ENCODE measurements around the gene COX20. TPM values are rescaled to one million over a fixed set of nuclear protein-coding genes. Genes with fewer than 3 reads are reported as not detected.
A peak's percentile ranks its signal among the peaks of the same experiment; 100 is the strongest.

The COX20 gene
- total and polyA plus RNA-seq, 2 of the 13 experiments (the other 11 are each of a cell fraction or from before 2014, with no cell fraction given) = 34.4 to 95.8 TPM

DNA sequence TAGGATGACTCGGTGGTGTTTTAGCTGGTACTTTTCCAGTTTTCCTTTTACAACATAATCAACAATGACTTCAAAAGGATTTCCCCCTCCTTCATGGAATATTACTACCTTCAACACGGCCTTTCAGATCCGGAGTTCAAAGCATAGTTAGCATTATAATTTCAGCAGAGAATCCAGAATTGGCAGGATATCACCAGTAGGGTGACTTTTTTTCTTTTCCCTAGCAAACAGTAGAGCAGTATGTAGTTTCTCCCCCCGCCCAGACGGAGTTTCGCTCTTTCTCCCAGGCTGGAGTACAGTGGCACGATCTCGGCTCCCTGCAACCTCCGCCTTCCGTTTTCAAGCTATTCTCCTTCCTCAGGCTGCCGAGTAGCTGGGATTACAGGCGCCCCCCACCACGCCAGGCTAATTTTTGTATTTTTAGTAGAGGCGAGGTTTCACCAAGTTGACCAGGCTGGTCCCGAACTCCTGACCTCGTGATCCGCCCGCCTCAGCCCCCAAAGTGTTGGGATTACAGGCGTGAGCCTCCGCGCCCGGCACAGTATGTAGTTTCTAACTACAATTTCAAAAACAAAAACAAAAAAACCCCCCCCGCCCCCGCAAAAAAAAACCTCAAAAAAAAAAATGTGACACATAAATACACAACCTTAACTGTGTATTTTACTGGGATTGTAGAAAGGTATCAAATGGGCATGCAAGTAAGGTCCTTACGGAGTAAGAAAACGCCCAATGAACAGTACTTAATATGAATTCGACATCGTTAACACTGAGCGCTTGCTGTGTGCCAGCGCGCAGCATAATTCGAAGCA lies 1.5 kb upstream of the COX20 start (continued):
- TF ChIP-seq, protein P1, sequence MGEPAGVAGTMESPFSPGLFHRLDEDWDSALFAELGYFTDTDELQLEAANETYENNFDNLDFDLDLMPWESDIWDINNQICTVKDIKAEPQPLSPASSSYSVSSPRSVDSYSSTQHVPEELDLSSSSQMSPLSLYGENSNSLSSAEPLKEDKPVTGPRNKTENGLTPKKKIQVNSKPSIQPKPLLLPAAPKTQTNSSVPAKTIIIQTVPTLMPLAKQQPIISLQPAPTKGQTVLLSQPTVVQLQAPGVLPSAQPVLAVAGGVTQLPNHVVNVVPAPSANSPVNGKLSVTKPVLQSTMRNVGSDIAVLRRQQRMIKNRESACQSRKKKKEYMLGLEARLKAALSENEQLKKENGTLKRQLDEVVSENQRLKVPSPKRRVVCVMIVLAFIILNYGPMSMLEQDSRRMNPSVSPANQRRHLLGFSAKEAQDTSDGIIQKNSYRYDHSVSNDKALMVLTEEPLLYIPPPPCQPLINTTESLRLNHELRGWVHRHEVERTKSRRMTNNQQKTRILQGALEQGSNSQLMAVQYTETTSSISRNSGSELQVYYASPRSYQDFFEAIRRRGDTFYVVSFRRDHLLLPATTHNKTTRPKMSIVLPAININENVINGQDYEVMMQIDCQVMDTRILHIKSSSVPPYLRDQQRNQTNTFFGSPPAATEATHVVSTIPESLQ (CRISPR knock-in tag; conservative IDR thresholded peaks at IDR 0.05) = no peak; the same call in 1 of the 2 replicates
- TF ChIP-seq CBX5 (CRISPR knock-in tag; IDR thresholded peaks at IDR 0.05; ENCODE audit: borderline replicate concordance) = 0 out of 2 replicates have a peak, but pooled peaks have one; percentile 47
- TF ChIP-seq TBX3 (IDR thresholded peaks at IDR 0.05; ENCODE audit: borderline replicate concordance) = peak; percentile 20; the same call in 1 of the 2 replicates
- TF ChIP-seq SSRP1 (CRISPR knock-in tag; IDR thresholded peaks at IDR 0.05) = no peak; the same call in 1 of the 2 replicates
- TF ChIP-seq, protein P2, sequence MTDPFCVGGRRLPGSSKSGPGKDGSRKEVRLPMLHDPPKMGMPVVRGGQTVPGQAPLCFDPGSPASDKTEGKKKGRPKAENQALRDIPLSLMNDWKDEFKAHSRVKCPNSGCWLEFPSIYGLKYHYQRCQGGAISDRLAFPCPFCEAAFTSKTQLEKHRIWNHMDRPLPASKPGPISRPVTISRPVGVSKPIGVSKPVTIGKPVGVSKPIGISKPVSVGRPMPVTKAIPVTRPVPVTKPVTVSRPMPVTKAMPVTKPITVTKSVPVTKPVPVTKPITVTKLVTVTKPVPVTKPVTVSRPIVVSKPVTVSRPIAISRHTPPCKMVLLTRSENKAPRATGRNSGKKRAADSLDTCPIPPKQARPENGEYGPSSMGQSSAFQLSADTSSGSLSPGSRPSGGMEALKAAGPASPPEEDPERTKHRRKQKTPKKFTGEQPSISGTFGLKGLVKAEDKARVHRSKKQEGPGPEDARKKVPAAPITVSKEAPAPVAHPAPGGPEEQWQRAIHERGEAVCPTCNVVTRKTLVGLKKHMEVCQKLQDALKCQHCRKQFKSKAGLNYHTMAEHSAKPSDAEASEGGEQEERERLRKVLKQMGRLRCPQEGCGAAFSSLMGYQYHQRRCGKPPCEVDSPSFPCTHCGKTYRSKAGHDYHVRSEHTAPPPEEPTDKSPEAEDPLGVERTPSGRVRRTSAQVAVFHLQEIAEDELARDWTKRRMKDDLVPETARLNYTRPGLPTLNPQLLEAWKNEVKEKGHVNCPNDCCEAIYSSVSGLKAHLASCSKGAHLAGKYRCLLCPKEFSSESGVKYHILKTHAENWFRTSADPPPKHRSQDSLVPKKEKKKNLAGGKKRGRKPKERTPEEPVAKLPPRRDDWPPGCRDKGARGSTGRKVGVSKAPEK (CRISPR knock-in tag; IDR thresholded peaks at IDR 0.05; ENCODE audit: borderline replicate concordance) = no peak
- no peak for TF ChIP-seq PLRG1 (conservative IDR thresholded peaks at IDR 0.05)
- 0 out of 2 replicates have a peak, but pooled peaks have one; percentile 14 for TF ChIP-seq CHD2 (IDR thresholded peaks at IDR 0.05; ENCODE audit: low read depth, low read length)
- TF ChIP-seq PHF5A (CRISPR knock-in tag; IDR thresholded peaks at IDR 0.05; ENCODE audit: low read depth, unreplicated experiment) = no peak
- no peak for TF ChIP-seq ZEB1 (IDR thresholded peaks at IDR 0.05; ENCODE audit: insufficient replicate concordance, low read depth)
- no peak for TF ChIP-seq HOXA9 (CRISPR knock-in tag; IDR thresholded peaks at IDR 0.05; ENCODE audit: borderline replicate concordance)
- peak; percentile 48; the same call in 1 of the 2 replicates for TF ChIP-seq HNF4G (IDR thresholded peaks at IDR 0.05; ENCODE audit: borderline replicate concordance, low read depth, low read length)
- no peak for TF ChIP-seq HNF4G (CRISPR knock-in tag; IDR thresholded peaks at IDR 0.05; ENCODE audit: borderline replicate concordance, low read depth)
- TF ChIP-seq ZNF772 (CRISPR knock-in tag; IDR thresholded peaks at IDR 0.05) = no peak
- peak; percentile 15; the same call in 1 of the 2 replicates for TF ChIP-seq STAG1 (CRISPR knock-in tag; IDR thresholded peaks at IDR 0.05)
- no peak for TF ChIP-seq ZFP90 (CRISPR knock-in tag; IDR thresholded peaks at IDR 0.05; ENCODE audit: borderline replicate concordance)
- TF ChIP-seq ZNF331 (CRISPR knock-in tag; IDR thresholded peaks at IDR 0.05) = peak; percentile 48; the same call in 1 of the 2 replicates
- TF ChIP-seq SYNCRIP (IDR thresholded peaks at IDR 0.05; ENCODE audit: insufficient read depth, low read depth, low read length) = no peak
- no peak for TF ChIP-seq MBD4 (IDR thresholded peaks at IDR 0.05; ENCODE audit: borderline replicate concordance, low read length)
- TF ChIP-seq ZBTB7A (CRISPR knock-in tag; IDR thresholded peaks at IDR 0.05) = no peak
- TF ChIP-seq, protein P3, sequence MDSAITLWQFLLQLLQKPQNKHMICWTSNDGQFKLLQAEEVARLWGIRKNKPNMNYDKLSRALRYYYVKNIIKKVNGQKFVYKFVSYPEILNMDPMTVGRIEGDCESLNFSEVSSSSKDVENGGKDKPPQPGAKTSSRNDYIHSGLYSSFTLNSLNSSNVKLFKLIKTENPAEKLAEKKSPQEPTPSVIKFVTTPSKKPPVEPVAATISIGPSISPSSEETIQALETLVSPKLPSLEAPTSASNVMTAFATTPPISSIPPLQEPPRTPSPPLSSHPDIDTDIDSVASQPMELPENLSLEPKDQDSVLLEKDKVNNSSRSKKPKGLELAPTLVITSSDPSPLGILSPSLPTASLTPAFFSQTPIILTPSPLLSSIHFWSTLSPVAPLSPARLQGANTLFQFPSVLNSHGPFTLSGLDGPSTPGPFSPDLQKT (CRISPR knock-in tag; IDR thresholded peaks at IDR 0.05; ENCODE audit: borderline replicate concordance) = no peak
- TF ChIP-seq ZNF547 (CRISPR knock-in tag; IDR thresholded peaks at IDR 0.05) = no peak
- TF ChIP-seq FOXC1 (CRISPR knock-in tag; IDR thresholded peaks at IDR 0.05; ENCODE audit: borderline replicate concordance) = no peak
- no peak for TF ChIP-seq TRIM24 (CRISPR knock-in tag; IDR thresholded peaks at IDR 0.05)
- peak; percentile 13 for TF ChIP-seq XRCC5 (optimal IDR thresholded peaks at IDR 0.05; ENCODE audit: low read length)
- no peak for TF ChIP-seq RXRA (CRISPR knock-in tag; IDR thresholded peaks at IDR 0.05)
- TF ChIP-seq ZNF224 (CRISPR knock-in tag; IDR thresholded peaks at IDR 0.05) = no peak

Measured in HepG2 (cell line).